Measurements from ENCODE around the gene RASAL2.

RASAL2 gene

DNA sequence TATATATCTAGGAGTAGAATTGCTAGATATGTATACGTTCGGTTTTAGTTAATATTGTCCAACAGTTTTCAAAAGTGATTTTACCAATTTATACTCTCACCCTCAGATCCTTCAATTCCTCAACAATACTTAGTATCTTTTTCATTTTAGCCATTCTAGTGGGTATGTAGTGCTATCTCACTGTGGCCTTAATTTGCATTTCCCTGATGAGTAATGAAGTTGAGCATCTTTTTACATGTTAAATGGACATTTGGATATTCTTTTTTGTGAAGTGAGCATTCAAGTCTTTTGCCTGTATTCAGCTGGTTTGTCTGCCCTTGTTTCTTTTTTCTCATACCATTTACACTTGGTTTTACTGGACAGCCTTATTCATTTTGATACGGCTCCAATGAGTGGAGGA lies 172.2 kb downstream of the RASAL2 start:
- H3K4me1 ChIP-seq (ENCODE audit: insufficient read depth, low read length), result peaks cover 60% of the 10 kb centered on the region
- peak overlapping the region; percentile 40 for H3K9ac ChIP-seq (ENCODE audit: low read depth, low read length)
- no peaks in the 10 kb centered on the region for H3K36me3 ChIP-seq (ENCODE audit: insufficient read depth, low read length)
- H3K9me3 ChIP-seq (ENCODE audit: control insufficient read depth, insufficient read depth, low read length), result no peaks in the 10 kb centered on the region

GRCh38 chr1:178266619-178267066 lies 172.7 kb downstream of the RASAL2 start:
- Histone ChIP-seq H3K36me3 (ENCODE audit: insufficient read depth, low read length) (no peaks in the 10 kb centered on the region), H3K4me1 (ENCODE audit: insufficient read depth, low read length) (peaks cover 65% of the 10 kb centered on the region), H3K9me3 (ENCODE audit: control insufficient read depth, insufficient read depth, low read length) (no peaks in the 10 kb centered on the region), H3K9ac (ENCODE audit: low read depth, low read length) (peak overlapping the region; percentile 40)

- Histone ChIP-seq H3K9ac (ENCODE audit: low read depth, low read length) (peak overlapping the region; percentile 40; the same call in 1 of the 2 replicates), H3K36me3 (ENCODE audit: insufficient read depth, low read length) (no peaks in the 10 kb centered on the region), H3K4me1 (ENCODE audit: insufficient read depth, low read length) (peaks cover 62% of the 10 kb centered on the region), H3K9me3 (ENCODE audit: control insufficient read depth, insufficient read depth, low read length) (no peaks in the 10 kb centered on the region)
Observed at GRCh38 chr1:178267646-178268094, 173.8 kb downstream of the RASAL2 start.

DNA sequence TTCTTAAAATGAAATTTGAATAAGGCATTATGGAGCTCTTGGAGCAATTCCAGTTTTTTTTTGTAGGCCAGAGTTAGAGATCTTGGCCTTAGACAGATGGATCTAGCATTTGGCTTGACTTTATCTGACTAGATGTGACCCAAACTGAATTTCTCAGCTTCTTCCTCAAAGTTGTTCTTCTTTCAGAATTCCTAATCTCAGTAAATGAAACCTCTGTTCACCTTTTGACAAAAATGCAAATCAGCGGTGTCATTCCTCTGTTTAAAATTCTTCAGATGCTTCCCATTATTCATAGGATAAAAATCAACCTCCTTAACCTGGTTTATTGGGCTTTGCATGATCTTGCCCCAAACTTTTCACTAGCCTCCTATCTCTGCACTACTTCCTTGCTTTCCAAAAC lies 177.6 kb downstream of the RASAL2 start:
- Histone ChIP-seq H3K36me3 (ENCODE audit: insufficient read depth, low read length) (no peaks in the 10 kb centered on the region), H3K9me3 (ENCODE audit: control insufficient read depth, insufficient read depth, low read length) (no peaks in the 10 kb centered on the region), H3K4me1 (ENCODE audit: insufficient read depth, low read length) (peaks cover 56% of the 10 kb centered on the region), H3K9ac (ENCODE audit: low read depth, low read length) (no peak overlapping the region)

- Histone ChIP-seq H3K9me3 (ENCODE audit: control insufficient read depth, insufficient read depth, low read length) (no peaks in the 10 kb centered on the region), H3K9ac (ENCODE audit: low read depth, low read length) (no peak overlapping the region), H3K4me1 (ENCODE audit: insufficient read depth, low read length) (peaks cover 51% of the 10 kb centered on the region), H3K36me3 (ENCODE audit: insufficient read depth, low read length) (no peaks in the 10 kb centered on the region)
Observed at GRCh38 chr1:178273707-178274410, 180.0 kb downstream of the RASAL2 start.

- Histone ChIP-seq H3K9ac (ENCODE audit: low read depth, low read length) (no peak overlapping the region), H3K36me3 (ENCODE audit: insufficient read depth, low read length) (no peaks in the 10 kb centered on the region), H3K4me1 (ENCODE audit: insufficient read depth, low read length) (peaks cover 47% of the 10 kb centered on the region), H3K9me3 (ENCODE audit: control insufficient read depth, insufficient read depth, low read length) (no peaks in the 10 kb centered on the region)
Observed at GRCh38 chr1:178275049-178275448, 181.1 kb downstream of the RASAL2 start.

- Histone ChIP-seq H3K4me1 (ENCODE audit: insufficient read depth, low read length) (peaks cover 46% of the 10 kb centered on the region), H3K36me3 (ENCODE audit: insufficient read depth, low read length) (no peaks in the 10 kb centered on the region), H3K9ac (ENCODE audit: low read depth, low read length) (no peak overlapping the region), H3K9me3 (ENCODE audit: control insufficient read depth, insufficient read depth, low read length) (no peaks in the 10 kb centered on the region)
Observed at GRCh38 chr1:178275553-178275952, 181.6 kb downstream of the RASAL2 start.

DNA sequence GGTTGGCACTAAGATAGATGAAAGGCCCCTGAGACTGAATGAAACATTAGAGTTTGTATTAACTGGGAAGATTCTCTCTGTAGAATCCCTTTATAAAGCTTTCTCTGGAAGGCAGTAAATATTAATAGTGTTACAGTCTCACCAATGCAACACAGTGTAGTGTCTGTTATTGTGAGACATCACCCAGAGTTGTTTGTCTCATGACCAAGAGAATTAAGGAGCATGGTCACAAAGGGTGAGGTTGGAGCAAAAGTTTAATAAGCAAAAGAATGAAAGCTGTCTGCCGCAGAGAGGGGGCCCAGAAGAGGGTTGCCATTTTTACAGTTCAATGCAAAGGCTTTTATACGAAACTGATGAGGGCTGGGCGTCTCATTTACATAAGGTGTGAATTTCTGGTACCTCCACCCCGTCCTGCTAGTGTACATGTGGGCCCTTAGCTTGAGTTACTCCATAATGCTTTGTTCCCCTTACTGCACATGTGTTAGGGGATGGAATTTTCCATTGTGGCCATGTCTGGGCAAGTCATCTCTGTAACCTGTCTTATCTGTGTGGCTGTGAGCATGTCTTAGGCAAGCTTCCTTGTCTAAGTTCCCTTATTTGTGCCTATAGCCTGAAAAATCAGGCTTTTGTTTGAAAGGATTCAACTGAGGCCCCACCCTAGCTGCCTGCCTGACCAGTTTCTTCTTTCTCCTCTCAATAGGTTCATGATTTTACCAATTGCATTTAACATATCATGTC lies 184.1 kb downstream of the RASAL2 start:
- Histone ChIP-seq H3K9ac (ENCODE audit: low read depth, low read length) (no peak overlapping the region), H3K36me3 (ENCODE audit: insufficient read depth, low read length) (no peaks in the 10 kb centered on the region), H3K4me1 (ENCODE audit: insufficient read depth, low read length) (peaks cover 46% of the 10 kb centered on the region), H3K9me3 (ENCODE audit: control insufficient read depth, insufficient read depth, low read length) (no peaks in the 10 kb centered on the region)

DNA sequence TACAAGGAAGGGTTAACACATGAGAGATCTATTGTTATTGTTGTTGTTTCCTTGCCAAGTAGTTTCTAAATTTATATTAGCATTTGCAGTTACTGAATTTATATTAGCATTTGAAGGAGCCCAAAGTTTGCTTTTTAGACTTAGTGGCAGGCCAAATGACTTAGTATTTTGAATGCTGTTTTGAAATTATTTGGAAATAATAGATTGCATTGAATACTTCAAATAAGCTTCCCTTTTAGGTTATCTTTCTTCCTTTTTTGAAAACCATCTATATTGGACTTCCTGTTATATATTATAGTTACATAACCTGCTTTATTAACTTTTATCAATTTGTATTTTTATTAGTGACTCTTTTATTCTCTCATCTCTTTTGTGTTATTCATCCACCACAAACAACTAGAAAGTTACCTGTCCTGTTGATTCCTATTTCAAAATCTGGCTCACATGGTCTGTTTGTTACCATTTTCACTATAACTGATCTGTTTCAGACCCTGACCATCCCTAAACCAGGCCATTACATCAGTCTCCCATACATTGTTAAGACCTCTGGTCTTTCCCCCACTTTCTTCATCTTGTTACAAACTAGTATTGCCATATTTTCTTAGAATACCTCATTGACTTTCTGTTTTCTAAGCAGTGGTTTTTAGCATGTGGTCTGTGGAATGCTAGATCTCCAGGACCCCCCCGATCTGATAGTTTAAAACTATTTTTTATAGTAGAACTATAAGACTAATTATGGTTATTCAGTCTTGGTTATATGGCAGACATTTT lies 185.2 kb downstream of the RASAL2 start:
- no peaks in the 10 kb centered on the region for H3K9me3 ChIP-seq (ENCODE audit: control insufficient read depth, insufficient read depth, low read length)
- peaks cover 43% of the 10 kb centered on the region for H3K4me1 ChIP-seq (ENCODE audit: insufficient read depth, low read length)
- no peaks in the 10 kb centered on the region for H3K36me3 ChIP-seq (ENCODE audit: insufficient read depth, low read length)
- no peak overlapping the region for H3K9ac ChIP-seq (ENCODE audit: low read depth, low read length)

DNA sequence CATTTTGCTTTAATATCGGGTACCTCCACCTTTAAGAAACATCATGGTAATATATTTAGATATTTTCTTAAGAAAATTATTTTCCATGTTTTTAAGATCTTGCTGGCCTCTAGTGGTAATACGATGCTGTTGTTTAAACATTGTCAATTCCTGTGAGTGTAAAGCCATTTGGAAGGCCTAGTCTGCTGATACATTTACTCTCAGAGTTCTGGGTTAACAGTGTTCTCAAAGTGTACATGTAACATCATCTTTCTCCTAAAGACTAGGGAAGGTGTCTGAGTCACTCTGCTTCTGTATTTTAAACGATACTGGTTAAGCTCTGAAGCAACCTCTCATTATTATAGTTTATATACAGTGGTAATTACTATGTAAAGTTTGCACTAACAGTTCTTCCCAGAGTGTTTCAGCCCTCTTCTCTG lies 189.1 kb downstream of the RASAL2 start:
- Histone ChIP-seq H3K9ac (ENCODE audit: low read depth, low read length) (no peak overlapping the region; the same call in none of the 2 replicates), H3K36me3 (ENCODE audit: insufficient read depth, low read length) (peaks cover 5% of the 10 kb centered on the region), H3K4me1 (ENCODE audit: insufficient read depth, low read length) (peaks cover 40% of the 10 kb centered on the region), H3K9me3 (ENCODE audit: control insufficient read depth, insufficient read depth, low read length) (no peaks in the 10 kb centered on the region)

DNA sequence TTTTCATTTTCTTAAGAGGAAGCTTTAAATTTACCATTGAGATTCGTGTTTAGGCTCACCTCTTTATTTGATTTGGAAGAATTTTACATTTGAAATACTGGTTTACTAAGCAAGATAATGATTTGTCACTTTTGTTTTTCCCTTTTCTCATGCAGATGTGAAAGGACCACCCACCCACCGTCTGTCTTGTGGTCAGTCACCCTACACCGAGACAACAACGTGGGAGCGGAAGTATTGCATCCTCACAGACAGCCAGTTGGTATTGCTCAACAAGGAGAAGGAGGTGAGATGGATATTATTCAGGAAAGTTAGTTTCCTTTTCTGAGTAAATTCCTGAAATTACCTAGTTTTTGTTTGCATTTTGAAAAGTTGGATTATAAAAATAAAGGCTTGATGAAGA lies 189.5 kb downstream of the RASAL2 start:
- peak overlapping the region; percentile 16 for H3K9ac ChIP-seq (ENCODE audit: low read depth, low read length)
- H3K4me1 ChIP-seq (ENCODE audit: insufficient read depth, low read length), result peaks cover 40% of the 10 kb centered on the region
- peaks cover 5% of the 10 kb centered on the region for H3K36me3 ChIP-seq (ENCODE audit: insufficient read depth, low read length)
- H3K9me3 ChIP-seq (ENCODE audit: control insufficient read depth, insufficient read depth, low read length), result no peaks in the 10 kb centered on the region

GRCh38 chr1:178284058-178284457 lies 190.2 kb downstream of the RASAL2 start:
- Histone ChIP-seq H3K9me3 (ENCODE audit: control insufficient read depth, insufficient read depth, low read length) (no peaks in the 10 kb centered on the region), H3K36me3 (ENCODE audit: insufficient read depth, low read length) (peaks cover 5% of the 10 kb centered on the region), H3K4me1 (ENCODE audit: insufficient read depth, low read length) (peaks cover 33% of the 10 kb centered on the region), H3K9ac (ENCODE audit: low read depth, low read length) (peak overlapping the region; percentile 16)

DNA sequence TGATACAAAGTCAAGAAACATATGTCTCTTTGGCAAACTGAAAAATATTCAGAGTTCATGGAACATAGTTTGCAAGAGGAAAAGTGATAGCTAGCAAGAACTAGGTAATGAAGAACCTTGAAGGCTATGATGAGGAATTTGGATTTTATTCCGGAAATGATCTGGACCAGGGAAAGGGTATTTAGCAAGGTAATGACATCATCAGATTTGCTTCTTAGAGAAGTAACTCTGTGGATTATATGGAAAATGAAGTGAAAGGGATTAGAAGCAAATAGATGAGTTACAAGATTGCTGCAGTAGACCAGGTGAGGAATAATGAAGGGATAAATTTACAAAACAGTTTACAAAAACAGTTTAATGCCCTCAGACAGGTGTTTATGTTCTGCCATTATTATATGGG lies 197.3 kb downstream of the RASAL2 start:
- Histone ChIP-seq H3K9ac (ENCODE audit: low read depth, low read length) (no peak overlapping the region), H3K4me1 (ENCODE audit: insufficient read depth, low read length) (peaks cover 26% of the 10 kb centered on the region), H3K36me3 (ENCODE audit: insufficient read depth, low read length) (peaks cover 5% of the 10 kb centered on the region)

DNA sequence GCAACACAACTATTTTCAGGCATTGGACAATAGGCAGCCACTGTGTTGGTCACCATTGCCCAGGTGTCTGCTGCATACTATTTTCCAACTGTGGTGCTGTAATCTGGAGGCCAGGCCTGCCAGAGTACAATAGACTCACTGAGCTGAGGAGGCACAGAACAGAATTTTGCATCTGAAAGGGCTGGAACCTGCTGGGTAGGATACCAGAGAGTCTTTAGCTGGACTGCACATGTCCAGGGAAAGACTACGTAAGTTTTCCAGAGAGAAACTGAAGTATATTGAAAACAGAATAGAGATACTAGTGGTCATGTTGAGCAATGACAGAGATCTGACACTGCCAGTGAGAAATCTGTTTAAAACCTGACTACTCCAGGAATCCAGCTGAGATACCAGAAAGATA lies 200.8 kb downstream of the RASAL2 start:
- Histone ChIP-seq H3K36me3 (ENCODE audit: insufficient read depth, low read length) (no peaks in the 10 kb centered on the region), H3K9ac (ENCODE audit: low read depth, low read length) (no peak overlapping the region), H3K9me3 (ENCODE audit: control insufficient read depth, insufficient read depth, low read length) (no peaks in the 10 kb centered on the region), H3K4me1 (ENCODE audit: insufficient read depth, low read length) (peaks cover 26% of the 10 kb centered on the region)

More for the DNA sequence above, 197.3 kb downstream of the RASAL2 start:
- H3K9me3 ChIP-seq (ENCODE audit: control insufficient read depth, insufficient read depth, low read length), result no peaks in the 10 kb centered on the region

Measured in ES-I3 (cell line).